Neuronal stem cell (in vitro differentiated cells): Measurements from ENCODE around the gene ALOX5AP.

ENCODE experiments used
- DNase-seq: peaks from one replicate; pipeline ENCODE4 v3.0.0-alpha.2; 2013; ENCODE audit warnings: low spot score
- H2AFZ ChIP-seq: one replicate; pipeline ENCODE4 v1.6.1; 2013; ENCODE audit warnings: mild to moderate bottlenecking, low read length, inconsistent platforms
- H2AK5ac ChIP-seq: 2 replicates; pipeline ENCODE4 v1.6.1; 2013; ENCODE audit warnings: low read depth, mild to moderate bottlenecking, inconsistent platforms, low read length, moderate library complexity, mixed read lengths
- H2BK120ac ChIP-seq: 2 replicates; pipeline ENCODE4 v1.6.1; 2013; ENCODE audit warnings: low read depth, mild to moderate bottlenecking, inconsistent platforms, low read length, moderate library complexity, mixed read lengths
- H2BK12ac ChIP-seq: one replicate; pipeline ENCODE4 v1.6.1; 2013; ENCODE audit warnings: low read length, inconsistent platforms
- H2BK15ac ChIP-seq: 2 replicates; pipeline ENCODE4 v1.6.1; 2013; ENCODE audit warnings: mild to moderate bottlenecking, low read length, inconsistent platforms, mixed read lengths
- H2BK5ac ChIP-seq: one replicate; pipeline ENCODE4 v1.6.1; 2013; ENCODE audit warnings: inconsistent platforms, mild to moderate bottlenecking, low read length, moderate library complexity
- H3K14ac ChIP-seq: one replicate; pipeline ENCODE4 v1.6.1; 2013; ENCODE audit warnings: low read length, inconsistent platforms
- H3K18ac ChIP-seq: 2 replicates; pipeline ENCODE4 v1.6.1; 2013; ENCODE audit warnings: low read length, inconsistent platforms
- H3K23ac ChIP-seq: 2 replicates; pipeline ENCODE4 v1.6.1; 2013; ENCODE audit warnings: low read depth, mild to moderate bottlenecking, mixed read lengths, low read length, inconsistent platforms; ENCODE audit not compliant: poor library complexity
- H3K27ac ChIP-seq: replicated peaks from 3 replicates; pipeline ENCODE4 v1.5.1; 2013; ENCODE audit warnings: low read length, inconsistent platforms
- H3K27me3 ChIP-seq, 3 experiments: 2 replicates each; pipeline ENCODE4 v1.6.1; 2013; ENCODE audit warnings: low read length in 3 of 3, mild to moderate bottlenecking in 2 of 3, inconsistent platforms in 1 of 3, low read depth in 1 of 3, mixed read lengths in 1 of 3, moderate library complexity in 1 of 3; ENCODE audit not compliant: control insufficient read depth in 3 of 3, insufficient read depth in 3 of 3
- H3K36me3 ChIP-seq, 2 donors: replicated peaks in 1 of 2; 2 replicates each; pipeline ENCODE4 v1.6.1; 2013; ENCODE audit warnings: low read length in 2 of 2; ENCODE audit not compliant: control insufficient read depth in 2 of 2, insufficient read depth in 2 of 2
- H3K4ac ChIP-seq: 2 replicates; pipeline ENCODE4 v1.6.1; 2013; ENCODE audit warnings: inconsistent platforms, mild to moderate bottlenecking, low read length, moderate library complexity
- H3K4me1 ChIP-seq, 2 donors: 1 replicate in 1 of 2; 2 replicates in 1 of 2; pipeline ENCODE4 v1.6.1; 2013; ENCODE audit warnings: low read length in 2 of 2, low read depth in 1 of 2; ENCODE audit not compliant: control insufficient read depth in 2 of 2, insufficient read depth in 1 of 2
- H3K4me2 ChIP-seq: one replicate; pipeline ENCODE4 v1.6.1; 2013; ENCODE audit warnings: mild to moderate bottlenecking, low read length, inconsistent platforms; ENCODE audit not compliant: insufficient read depth, poor library complexity, severe bottlenecking
- H3K4me3 ChIP-seq, 2 donors: 2 replicates each; pipeline ENCODE4 v1.5.1; 2013; ENCODE audit warnings: low read length in 2 of 2, mild to moderate bottlenecking in 2 of 2, inconsistent platforms in 1 of 2, moderate library complexity in 1 of 2
- H3K79me1 ChIP-seq: one replicate; pipeline ENCODE4 v1.6.1; 2013; ENCODE audit warnings: low read depth, mild to moderate bottlenecking, inconsistent platforms, low read length, moderate library complexity
- H3K9ac ChIP-seq: one replicate; pipeline ENCODE4 v1.6.1; 2013; ENCODE audit warnings: mild to moderate bottlenecking, low read depth, low read length, inconsistent platforms; ENCODE audit not compliant: poor library complexity
- H3K9me3 ChIP-seq, 2 donors: replicated peaks in 1 of 2; 2 replicates each; pipeline versions ENCODE3 to v1.6.1; 2013; ENCODE audit warnings: low read length in 2 of 2, mild to moderate bottlenecking in 2 of 2, inconsistent platforms in 1 of 2, low read depth in 1 of 2, mixed read lengths in 1 of 2, moderate library complexity in 1 of 2; ENCODE audit not compliant: control insufficient read depth in 2 of 2, insufficient read depth in 1 of 2
- H4K8ac ChIP-seq: one replicate; pipeline ENCODE4 v1.6.1; 2013; ENCODE audit warnings: low read depth, mild to moderate bottlenecking, inconsistent platforms, low read length, moderate library complexity
- H4K91ac ChIP-seq: one replicate; pipeline ENCODE4 v1.6.1; 2013; ENCODE audit warnings: low read length, low read depth, mild to moderate bottlenecking, inconsistent platforms; ENCODE audit not compliant: poor library complexity
- WGBS, 2 donors: extraction: QIAGEN DNeasy Blood & Tissue Kit; methylation state at CpG; one replicate each; pipeline ENCODE4 v1.1.7; 2013; ENCODE audit warnings: missing lambda C conversion rate in 2 of 2, mixed read lengths in 1 of 2; ENCODE audit not compliant: insufficient read length in 2 of 2, insufficient replicate concordance in 1 of 2; ENCODE audit errors: extremely low coverage in 2 of 2; 5-methylcytosine and 5-hydroxymethylcytosine counted together

ALOX5AP gene

DNA sequence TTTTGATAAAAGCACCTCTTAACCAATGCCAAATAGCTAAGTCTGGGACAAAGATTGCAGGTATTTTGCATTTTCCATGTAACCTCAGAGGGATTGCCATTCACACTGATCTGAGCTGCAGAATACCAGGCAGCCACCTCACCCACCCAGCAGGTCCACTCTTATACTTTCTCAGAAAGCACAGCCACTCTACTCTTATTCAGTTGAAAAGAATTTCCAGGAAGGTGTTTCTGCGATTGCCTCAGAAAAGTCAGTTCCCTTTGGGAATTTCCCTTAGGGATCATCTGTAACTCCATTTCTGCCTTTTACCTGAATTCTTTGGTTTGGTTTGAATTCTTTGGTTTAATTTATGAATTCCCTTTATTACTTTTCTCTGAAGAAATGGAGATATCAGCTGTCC, 904 bp upstream of the ALOX5AP start:
- no peak overlapping the region for H3K18ac ChIP-seq
- no peak overlapping the region for H2BK120ac ChIP-seq
- H4K8ac ChIP-seq, result no peak overlapping the region
- no peaks in the 10 kb centered on the region for H3K79me1 ChIP-seq
- H2BK12ac ChIP-seq, result no peak overlapping the region
- H2AFZ ChIP-seq, result no peak overlapping the region
- DNase-seq, result no peak
- H3K27me3 ChIP-seq, result peaks cover 0 to 2% (median 0%) of the 10 kb centered on the region in 3 experiments
- WGBS, 2 donors, result no CpG with 5 or more reads among the region's 1 CpG
- no peak overlapping the region for H2BK15ac ChIP-seq
- H4K91ac ChIP-seq, result no peak overlapping the region
- no peaks in the 10 kb centered on the region for H3K9me3 ChIP-seq
- no peak overlapping the region for H3K14ac ChIP-seq
- no peak overlapping the region for H2AK5ac ChIP-seq
- H3K9ac ChIP-seq, result no peak overlapping the region
- H3K36me3 ChIP-seq, result no peaks in the 10 kb centered on the region
- H3K4me2 ChIP-seq, result no peak overlapping the region
- no peak overlapping the region for H3K23ac ChIP-seq
- H3K4me1 ChIP-seq, result peaks cover 12 to 14% of the 10 kb centered on the region in 2 donors
- H3K27ac ChIP-seq, result no peak overlapping the region
- H2BK5ac ChIP-seq, result no peak overlapping the region
- H3K4me3 ChIP-seq, result no peak overlapping the region
- H3K4ac ChIP-seq, result no peak overlapping the region

DNA sequence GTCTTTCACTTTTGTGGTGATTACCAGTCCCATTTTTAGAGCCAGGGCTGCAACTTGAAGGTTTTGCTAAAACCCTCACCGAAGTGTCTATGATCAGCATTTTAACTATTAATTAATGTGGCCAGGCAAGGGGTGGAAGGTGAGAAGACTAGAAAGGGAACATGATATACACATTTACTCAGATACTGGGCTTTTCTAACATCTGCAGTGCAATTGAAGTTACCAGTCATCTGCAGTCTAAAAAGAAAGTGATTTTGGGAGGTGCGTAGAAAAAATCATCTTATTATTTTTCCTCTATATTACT, 481 bp downstream of the ALOX5AP start:
- H3K4me1 ChIP-seq, result peaks cover 7 to 12% of the 10 kb centered on the region in 2 donors
- no peaks in the 10 kb centered on the region for H3K36me3 ChIP-seq
- no peak overlapping the region for H3K27ac ChIP-seq
- no peak overlapping the region for H3K4me2 ChIP-seq
- peaks cover 0 to 2% (median 0%) of the 10 kb centered on the region in 3 experiments for H3K27me3 ChIP-seq
- WGBS, 2 donors, result no CpG with 5 or more reads among the region's 2 CpGs
- no peak overlapping the region for H2AK5ac ChIP-seq
- no peaks in the 10 kb centered on the region for H3K79me1 ChIP-seq
- no peaks in the 10 kb centered on the region for H3K9me3 ChIP-seq
- DNase-seq, result no peak
- H3K18ac ChIP-seq, result no peak overlapping the region
- no peak overlapping the region for H3K9ac ChIP-seq
- H2BK5ac ChIP-seq, result no peak overlapping the region
- H2BK120ac ChIP-seq, result no peak overlapping the region
- H3K23ac ChIP-seq, result no peak overlapping the region
- no peak overlapping the region for H2BK15ac ChIP-seq
- H3K4me3 ChIP-seq, result no peak overlapping the region
- no peak overlapping the region for H4K91ac ChIP-seq
- no peak overlapping the region for H3K4ac ChIP-seq
- no peak overlapping the region for H3K14ac ChIP-seq
- no peak overlapping the region for H4K8ac ChIP-seq
- no peak overlapping the region for H2AFZ ChIP-seq
- no peak overlapping the region for H2BK12ac ChIP-seq

DNA sequence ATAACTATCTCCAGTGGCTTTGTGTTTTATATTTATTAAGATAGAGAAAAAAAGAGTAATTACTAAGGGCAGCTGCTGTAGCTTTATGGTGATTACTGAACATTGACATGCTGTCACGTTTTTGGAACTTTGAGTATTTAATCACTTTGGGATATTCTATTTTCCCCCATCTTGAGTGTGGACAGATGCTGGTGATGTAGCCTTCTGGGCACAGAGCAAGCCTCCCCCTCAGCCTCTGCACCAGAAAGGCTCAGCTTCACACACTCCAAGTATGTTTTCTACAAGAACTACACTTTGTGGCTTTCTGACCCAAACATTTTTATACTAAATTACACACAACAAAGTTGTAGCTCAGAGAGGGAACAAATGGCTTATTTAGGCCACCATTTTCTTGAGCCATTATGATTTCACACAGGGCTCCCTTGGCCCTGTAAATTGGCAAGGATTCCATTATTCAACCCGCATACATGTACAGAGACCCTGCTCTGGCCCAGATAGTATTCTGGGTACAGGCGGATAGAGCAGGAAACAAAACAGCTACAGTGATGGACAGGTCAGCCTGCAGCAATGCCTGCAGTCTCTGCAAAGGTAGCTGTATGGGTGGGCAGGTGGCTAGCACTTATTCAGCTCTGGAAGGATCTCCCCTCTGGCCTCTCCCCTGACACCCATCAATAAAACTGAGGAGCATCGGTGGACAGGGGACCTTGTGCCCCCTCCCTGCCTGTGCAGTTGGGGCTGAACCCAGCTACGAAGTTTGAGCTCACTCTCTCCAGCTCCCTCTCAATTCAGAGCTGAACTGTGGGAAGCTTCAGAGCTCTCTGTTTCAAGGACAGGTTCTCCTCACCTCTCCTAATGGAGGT, 1.3 kb downstream of the ALOX5AP start:
- H3K14ac ChIP-seq, result no peak overlapping the region
- H3K79me1 ChIP-seq, result no peaks in the 10 kb centered on the region
- no peaks in the 10 kb centered on the region for H3K9me3 ChIP-seq
- DNase-seq, result no peak
- no peak overlapping the region for H2BK120ac ChIP-seq
- H3K27me3 ChIP-seq, result peaks cover 0 to 2% (median 0%) of the 10 kb centered on the region in 3 experiments
- H4K91ac ChIP-seq, result no peak overlapping the region
- H3K9ac ChIP-seq, result no peak overlapping the region
- no peak overlapping the region for H3K4ac ChIP-seq
- H3K36me3 ChIP-seq, result no peaks in the 10 kb centered on the region
- H3K18ac ChIP-seq, result no peak overlapping the region
- no peak overlapping the region for H3K4me2 ChIP-seq
- no CpG with 5 or more reads among the region's 5 CpGs for WGBS, 2 donors
- H4K8ac ChIP-seq, result no peak overlapping the region
- H3K4me3 ChIP-seq, result no peak overlapping the region
- peaks cover 3 to 12% of the 10 kb centered on the region in 2 donors for H3K4me1 ChIP-seq
- H2AK5ac ChIP-seq, result no peak overlapping the region
- no peak overlapping the region for H3K23ac ChIP-seq
- no peak overlapping the region for H2BK5ac ChIP-seq
- no peak overlapping the region for H3K27ac ChIP-seq
- peak overlapping the region; percentile 8 for H2AFZ ChIP-seq
- no peak overlapping the region for H2BK12ac ChIP-seq
- no peak overlapping the region for H2BK15ac ChIP-seq

DNA sequence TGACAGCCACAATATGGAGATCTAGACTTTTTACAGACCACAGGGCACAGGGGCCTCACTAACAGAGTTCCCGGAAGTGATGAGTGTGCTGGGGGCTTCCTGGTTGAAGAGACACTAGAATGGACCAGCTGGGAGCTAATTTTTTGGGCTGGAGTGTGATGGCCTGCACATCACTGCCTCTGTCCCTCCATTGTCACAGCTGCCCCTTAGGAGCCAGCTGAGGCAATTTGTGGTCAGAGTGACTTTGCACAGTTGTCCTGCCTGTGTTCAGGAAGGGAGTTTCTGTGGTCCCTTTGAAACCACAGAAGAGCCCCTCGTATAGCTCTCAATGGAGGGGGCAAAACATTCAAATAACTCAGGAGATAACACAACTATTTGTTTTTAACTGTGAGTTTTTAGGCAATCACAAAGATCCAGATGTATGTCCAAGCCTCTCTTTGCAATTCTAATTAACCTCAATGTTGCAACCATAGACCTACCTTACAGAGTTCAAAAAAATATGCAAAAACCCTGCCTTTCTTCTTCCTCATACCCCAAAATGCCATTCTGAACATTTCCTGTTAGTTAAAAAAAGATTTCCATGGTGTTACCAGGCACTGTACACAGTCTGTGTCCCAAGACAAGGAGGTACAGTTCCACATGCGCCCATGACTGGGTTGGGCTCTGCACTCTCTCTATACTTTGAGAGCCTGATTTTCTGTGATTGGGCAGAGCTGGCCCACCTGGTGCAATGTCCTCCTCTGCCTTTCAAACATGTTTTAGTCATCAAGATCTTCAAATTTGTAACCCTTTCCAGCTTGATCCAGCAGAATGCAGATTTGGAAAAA, 2.4 kb downstream of the ALOX5AP start:
- H3K23ac ChIP-seq, result no peak overlapping the region
- H3K9ac ChIP-seq, result no peak overlapping the region
- H3K27ac ChIP-seq, result no peak overlapping the region
- H2AK5ac ChIP-seq, result no peak overlapping the region
- no peaks in the 10 kb centered on the region for H3K27me3 ChIP-seq
- DNase-seq, result no peak
- no peak overlapping the region for H2BK15ac ChIP-seq
- no peak overlapping the region for H4K8ac ChIP-seq
- H4K91ac ChIP-seq, result no peak overlapping the region
- no peak overlapping the region for H2BK120ac ChIP-seq
- H3K9me3 ChIP-seq, result no peaks in the 10 kb centered on the region
- no peaks in the 10 kb centered on the region for H3K79me1 ChIP-seq
- no peak overlapping the region for H3K4me2 ChIP-seq
- no peak overlapping the region for H3K14ac ChIP-seq
- no peak overlapping the region for H3K4me3 ChIP-seq
- no peak overlapping the region for H2BK12ac ChIP-seq
- peaks cover 3 to 12% of the 10 kb centered on the region in 2 donors for H3K4me1 ChIP-seq
- WGBS, 2 donors, result no CpG with 5 or more reads among the region's 3 CpGs
- no peak overlapping the region for H3K4ac ChIP-seq
- peak overlapping the region; percentile 8 for H2AFZ ChIP-seq
- no peak overlapping the region for H2BK5ac ChIP-seq
- no peaks in the 10 kb centered on the region for H3K36me3 ChIP-seq
- no peak overlapping the region for H3K18ac ChIP-seq
